HEK293T (cell line): ENCODE results near the gene SMC1B.

Experiments
- BHLHE40 ChIP-seq: fragments of 450-650 bp; IDR thresholded peaks from 2 replicates; pipeline ENCODE4 v1.6.1; 2016; ENCODE audit warnings: mild to moderate bottlenecking, moderate library complexity, borderline replicate concordance
- FOXK2 ChIP-seq: fragments of 450-650 bp; IDR thresholded peaks from 2 replicates; pipeline ENCODE4 v1.6.1; 2016; ENCODE audit warnings: mild to moderate bottlenecking
- FOXM1 ChIP-seq: fragments of 450-650 bp; IDR thresholded peaks from 2 replicates; pipeline ENCODE4 v1.6.1; 2017; ENCODE audit warnings: mild to moderate bottlenecking, borderline replicate concordance
- L3MBTL2 ChIP-seq: fragments of 450-650 bp; conservative IDR thresholded peaks from 2 replicates; pipeline ENCODE4 v1.6.1; 2016; ENCODE audit warnings: mild to moderate bottlenecking
- NFRKB ChIP-seq: fragments of 450-650 bp; IDR thresholded peaks from 2 replicates; pipeline ENCODE4 v1.6.1; 2016; ENCODE audit warnings: mild to moderate bottlenecking, moderate library complexity
- PKNOX1 ChIP-seq: fragments of 450-650 bp; IDR thresholded peaks from 2 replicates; pipeline ENCODE4 v1.6.1; 2016
- ZNF384 ChIP-seq: fragments of 450-650 bp; IDR thresholded peaks from 2 replicates; pipeline ENCODE4 v1.6.1; 2016

GRCh38 chr22:45418056-45418769 is 4.8 kb upstream of the SMC1B start:
- no peak for TF ChIP-seq PKNOX1
- no peak for TF ChIP-seq FOXK2
- no peak for TF ChIP-seq BHLHE40
- TF ChIP-seq ZNF384 = no peak
- no peak for TF ChIP-seq L3MBTL2
- TF ChIP-seq FOXM1 = no peak
- TF ChIP-seq NFRKB = no peak
